GM19395 (cell line): ENCODE data around the gene MYPN.
A peak's percentile ranks its signal among the peaks of the same experiment; 100 is the strongest.
"Not testable (repeated sequence)": the region's sequence is repeated elsewhere in the genome, so short reads cannot be mapped to it uniquely, and the experiment has no call there.

ENCODE experiments used
- ATAC-seq: cut with Tn5 transposase; IDR thresholded peaks from one replicate; pipeline ENCODE4 v1.9.1; 2021; ENCODE audit warnings: mild to moderate bottlenecking, moderate library complexity; ENCODE audit not compliant: unreplicated experiment

MYPN gene, protein sequence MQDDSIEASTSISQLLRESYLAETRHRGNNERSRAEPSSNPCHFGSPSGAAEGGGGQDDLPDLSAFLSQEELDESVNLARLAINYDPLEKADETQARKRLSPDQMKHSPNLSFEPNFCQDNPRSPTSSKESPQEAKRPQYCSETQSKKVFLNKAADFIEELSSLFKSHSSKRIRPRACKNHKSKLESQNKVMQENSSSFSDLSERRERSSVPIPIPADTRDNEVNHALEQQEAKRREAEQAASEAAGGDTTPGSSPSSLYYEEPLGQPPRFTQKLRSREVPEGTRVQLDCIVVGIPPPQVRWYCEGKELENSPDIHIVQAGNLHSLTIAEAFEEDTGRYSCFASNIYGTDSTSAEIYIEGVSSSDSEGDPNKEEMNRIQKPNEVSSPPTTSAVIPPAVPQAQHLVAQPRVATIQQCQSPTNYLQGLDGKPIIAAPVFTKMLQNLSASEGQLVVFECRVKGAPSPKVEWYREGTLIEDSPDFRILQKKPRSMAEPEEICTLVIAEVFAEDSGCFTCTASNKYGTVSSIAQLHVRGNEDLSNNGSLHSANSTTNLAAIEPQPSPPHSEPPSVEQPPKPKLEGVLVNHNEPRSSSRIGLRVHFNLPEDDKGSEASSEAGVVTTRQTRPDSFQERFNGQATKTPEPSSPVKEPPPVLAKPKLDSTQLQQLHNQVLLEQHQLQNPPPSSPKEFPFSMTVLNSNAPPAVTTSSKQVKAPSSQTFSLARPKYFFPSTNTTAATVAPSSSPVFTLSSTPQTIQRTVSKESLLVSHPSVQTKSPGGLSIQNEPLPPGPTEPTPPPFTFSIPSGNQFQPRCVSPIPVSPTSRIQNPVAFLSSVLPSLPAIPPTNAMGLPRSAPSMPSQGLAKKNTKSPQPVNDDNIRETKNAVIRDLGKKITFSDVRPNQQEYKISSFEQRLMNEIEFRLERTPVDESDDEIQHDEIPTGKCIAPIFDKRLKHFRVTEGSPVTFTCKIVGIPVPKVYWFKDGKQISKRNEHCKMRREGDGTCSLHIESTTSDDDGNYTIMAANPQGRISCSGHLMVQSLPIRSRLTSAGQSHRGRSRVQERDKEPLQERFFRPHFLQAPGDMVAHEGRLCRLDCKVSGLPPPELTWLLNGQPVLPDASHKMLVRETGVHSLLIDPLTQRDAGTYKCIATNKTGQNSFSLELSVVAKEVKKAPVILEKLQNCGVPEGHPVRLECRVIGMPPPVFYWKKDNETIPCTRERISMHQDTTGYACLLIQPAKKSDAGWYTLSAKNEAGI (N-terminal part only)

GRCh38 chr10:68109331-68109730 lies at the start of gene MYPN:
Gene MYPN (plus strand): TSS chr10:68109488. CDS start chr10:68121439, 11,951 bp downstream.
- ATAC-seq: no peak

GRCh38 chr10:68067029-68067428 lies 42.3 kb upstream of the MYPN start:
- ATAC-seq: no peak

GRCh38 chr10:68067508-68067907 lies 41.8 kb upstream of the MYPN start:
- no peak for ATAC-seq

DNA sequence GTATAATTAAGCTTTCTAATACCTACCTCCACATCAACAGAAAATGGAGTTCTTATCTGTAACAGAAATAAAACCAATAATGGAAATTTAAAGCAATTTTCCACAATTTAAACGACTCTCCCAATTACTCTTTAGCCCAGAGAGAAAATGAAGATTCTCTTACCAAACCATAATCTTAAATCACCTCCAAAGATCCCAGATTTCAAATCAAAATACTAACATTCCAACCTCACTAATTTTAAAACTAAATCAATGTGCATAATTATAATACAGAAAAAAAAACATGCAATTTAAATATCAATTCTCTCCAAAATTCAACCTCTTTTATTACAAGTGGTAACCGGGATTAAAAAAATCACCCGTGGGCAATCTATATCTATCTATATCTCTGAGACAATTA lies 35.7 kb upstream of the MYPN start:
- no peak for ATAC-seq

GRCh38 chr10:68074031-68074774 lies 35.1 kb upstream of the MYPN start:
- peak; percentile 46 for ATAC-seq

- peak; percentile 86 for ATAC-seq
Observed at GRCh38 chr10:68074775-68075549, 34.3 kb upstream of the MYPN start, which contains the start of gene HERC4. Gene HERC4 (minus strand): TSS chr10:68075283. CDS start chr10:68073108, 2,175 bp downstream.

DNA sequence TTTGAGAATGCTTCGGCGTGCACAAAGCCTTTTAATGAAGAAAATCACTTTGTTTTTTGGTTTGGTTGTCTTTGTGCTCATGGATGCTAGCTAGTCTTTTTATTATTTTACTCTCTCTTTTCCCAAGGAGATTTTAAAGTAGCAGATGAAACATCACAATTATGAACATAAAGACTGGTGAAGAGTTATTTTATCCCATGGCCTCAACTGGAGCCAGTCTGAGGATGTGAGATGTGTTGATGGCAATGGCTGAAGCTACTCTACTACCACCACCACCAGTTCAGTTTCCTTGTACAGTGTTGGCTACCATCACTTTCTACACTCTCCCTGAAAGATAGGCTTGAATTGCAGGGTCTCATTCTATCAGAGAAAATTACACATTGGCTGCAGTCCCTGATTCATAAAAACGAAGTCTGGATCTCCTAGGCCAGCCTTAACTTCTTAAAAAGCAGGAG lies 33.7 kb upstream of the MYPN start:
- no peak for ATAC-seq

DNA sequence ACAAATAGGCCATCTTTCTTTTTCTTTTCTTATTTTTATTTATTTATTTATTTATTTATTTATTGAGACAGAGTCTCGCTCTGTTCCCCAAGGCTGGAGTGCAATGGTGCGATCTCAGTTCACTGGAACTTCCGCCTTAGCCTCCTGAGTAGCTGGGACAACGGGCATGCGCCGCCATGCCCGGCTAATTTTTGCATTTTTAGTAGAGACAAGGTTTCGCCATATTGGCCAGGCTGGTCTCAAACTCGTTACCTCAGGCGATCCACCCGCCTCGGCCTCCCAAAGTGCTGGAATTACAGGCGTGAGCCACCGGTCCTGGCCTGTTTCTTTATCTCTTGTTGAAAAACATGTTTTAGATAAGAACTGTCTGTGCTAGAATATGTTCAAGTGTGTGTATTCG lies 33.2 kb upstream of the MYPN start:
- not testable (repeated sequence) for ATAC-seq

DNA sequence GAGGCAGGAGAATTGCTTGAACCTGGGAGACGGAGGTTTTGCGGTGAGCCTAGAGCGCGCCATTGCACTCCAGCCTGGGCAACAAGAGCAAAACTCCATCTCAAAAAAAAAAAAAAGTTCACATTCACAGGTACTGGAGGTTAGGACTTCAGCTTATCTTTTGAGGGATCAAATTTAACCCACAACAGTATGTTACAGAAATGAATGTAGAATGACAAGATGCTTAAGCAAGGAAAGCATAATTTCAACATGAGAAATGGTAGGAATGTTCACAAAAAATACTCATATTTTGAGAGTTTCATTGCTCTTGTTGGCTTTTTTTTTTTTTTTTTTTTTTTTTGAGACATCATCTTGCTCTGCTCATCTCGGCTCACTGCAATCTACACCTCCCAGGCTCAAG lies 32.3 kb upstream of the MYPN start:
- no peak for ATAC-seq

DNA sequence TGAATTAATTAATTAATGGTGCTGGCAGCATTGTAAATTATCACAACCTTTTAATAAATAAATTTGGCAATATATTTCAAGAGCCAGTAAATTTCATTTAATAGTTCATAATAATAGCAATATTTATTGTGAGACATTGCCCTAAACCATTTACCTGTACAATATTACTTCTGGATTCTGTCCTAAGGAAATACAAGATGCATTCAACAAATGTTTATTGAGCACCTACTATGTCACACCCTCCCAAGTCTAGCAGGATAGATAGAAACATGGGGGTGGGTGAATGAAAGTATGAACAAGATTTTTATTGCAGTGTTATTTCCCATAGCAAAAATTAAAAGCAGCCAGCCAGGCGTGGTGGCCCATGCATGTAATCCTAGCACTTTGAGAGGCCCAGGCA lies 29.9 kb upstream of the MYPN start:
- no peak for ATAC-seq

DNA sequence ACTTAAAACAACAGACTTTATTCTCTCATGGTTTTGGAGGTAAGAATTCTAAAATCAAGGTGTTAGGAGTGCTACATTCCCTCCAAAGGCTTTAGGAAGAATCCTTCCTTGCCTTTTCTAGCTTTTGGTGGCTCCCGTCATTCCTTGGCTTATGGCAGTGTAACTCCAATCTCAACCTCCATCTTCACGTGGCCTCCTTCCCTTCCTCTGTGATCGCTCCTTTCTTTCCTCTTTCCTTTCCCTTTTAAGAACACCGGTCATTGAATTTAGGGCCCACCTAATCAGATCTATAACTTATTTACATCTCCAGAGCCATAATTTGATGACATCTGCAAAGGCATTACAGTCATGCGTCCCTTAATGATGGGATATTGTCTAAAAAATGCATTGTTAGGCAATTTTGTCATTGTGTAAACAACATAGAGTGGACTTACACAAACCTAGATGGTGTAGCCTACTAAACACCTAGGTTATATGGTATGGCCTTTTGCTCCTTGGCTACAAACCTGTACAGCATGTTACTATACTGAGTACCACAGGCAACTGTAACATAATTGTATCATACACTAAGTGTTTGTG lies 28.3 kb upstream of the MYPN start:
- no peak for ATAC-seq

DNA sequence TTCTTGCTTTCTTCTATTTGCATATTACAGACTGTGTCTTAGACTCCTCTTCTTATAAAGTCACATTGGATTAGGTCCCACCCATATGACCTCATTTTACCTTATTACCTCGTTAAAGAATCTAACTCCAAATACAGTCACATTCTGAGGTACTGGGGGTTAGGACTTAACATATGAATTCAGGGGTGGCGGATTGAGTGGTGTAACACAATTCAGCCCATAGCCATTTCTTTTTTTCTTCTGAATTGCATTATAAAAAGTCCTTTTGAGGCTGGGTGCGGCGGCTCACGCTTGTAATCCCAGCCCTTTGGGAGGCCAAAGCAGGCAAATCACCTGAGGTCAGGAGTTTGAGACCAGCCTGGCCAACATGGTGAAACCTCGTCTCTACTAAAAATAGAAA lies 27.4 kb upstream of the MYPN start:
- ATAC-seq: no peak

DNA sequence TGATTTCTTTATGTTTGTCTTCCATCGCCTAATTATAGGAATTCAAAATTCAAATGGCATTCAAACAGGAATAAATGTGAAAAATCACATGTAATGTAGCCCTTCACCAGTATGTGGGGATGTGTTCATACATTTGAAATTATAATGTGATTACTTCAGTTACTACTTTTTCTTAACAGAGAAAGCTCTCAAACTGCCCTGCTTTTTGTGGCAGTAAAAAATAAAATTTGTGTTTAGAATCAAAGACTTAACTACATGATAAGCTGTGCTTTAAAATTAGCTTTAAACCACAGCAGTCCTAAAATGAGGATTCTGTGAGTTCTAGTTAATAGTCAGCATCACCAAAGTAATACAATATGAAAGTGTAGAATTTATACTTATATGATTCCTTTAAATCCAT lies 26.4 kb upstream of the MYPN start:
- no peak for ATAC-seq

DNA sequence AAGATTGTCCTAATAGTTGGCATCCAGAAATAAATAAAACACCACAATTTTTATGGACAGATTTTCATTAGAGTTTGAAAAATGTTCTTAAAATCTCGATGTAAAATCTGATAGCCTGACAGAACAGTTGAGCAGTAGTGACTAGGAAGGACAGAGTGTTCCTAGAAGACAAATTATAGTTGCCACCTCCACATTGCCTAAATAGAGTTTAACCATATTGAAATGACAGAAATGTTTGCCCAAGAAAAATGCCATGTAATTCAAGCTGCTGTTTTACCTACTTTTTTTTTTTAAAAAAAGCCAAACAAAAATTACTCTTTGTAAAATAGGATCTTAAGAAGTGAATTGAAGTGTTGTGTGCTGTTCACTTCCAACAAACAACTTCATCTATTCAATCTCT lies 25.3 kb upstream of the MYPN start:
- ATAC-seq: no peak

DNA sequence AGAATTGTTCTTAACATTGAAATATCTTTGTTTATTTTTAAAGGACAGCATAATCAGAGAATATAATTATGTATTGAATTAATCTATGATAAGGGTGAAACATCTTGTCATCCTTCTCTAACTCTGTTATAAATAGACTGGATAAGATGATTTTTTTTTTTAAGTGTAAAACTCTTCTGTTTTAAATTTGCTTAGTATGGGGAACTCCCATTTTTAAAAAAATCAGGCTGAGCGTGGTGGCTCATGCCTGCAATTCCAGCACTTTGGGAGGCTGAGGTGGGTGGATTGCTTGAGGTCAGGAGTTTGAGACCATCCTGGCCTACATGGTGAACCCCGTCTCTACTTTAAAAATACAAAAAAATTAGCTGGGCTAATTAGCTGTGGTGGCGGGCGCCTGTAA lies 24.8 kb upstream of the MYPN start:
- no peak for ATAC-seq

- ATAC-seq: no peak
Observed at GRCh38 chr10:68086011-68086410, 23.3 kb upstream of the MYPN start.

- no peak for ATAC-seq
Observed at GRCh38 chr10:68086910-68087684, 22.2 kb upstream of the MYPN start.

GRCh38 chr10:68087685-68088401 lies 21.4 kb upstream of the MYPN start:
- ATAC-seq: no peak
